ENCODE data around the gene WDR18. TPM values are rescaled to one million over a fixed set of nuclear protein-coding genes. Genes with fewer than 3 reads are reported as not detected.

Gene WDR18
- total and polyA plus RNA-seq, 4 donors = 24.3 to 45.3 (median 37.7) TPM

DNA sequence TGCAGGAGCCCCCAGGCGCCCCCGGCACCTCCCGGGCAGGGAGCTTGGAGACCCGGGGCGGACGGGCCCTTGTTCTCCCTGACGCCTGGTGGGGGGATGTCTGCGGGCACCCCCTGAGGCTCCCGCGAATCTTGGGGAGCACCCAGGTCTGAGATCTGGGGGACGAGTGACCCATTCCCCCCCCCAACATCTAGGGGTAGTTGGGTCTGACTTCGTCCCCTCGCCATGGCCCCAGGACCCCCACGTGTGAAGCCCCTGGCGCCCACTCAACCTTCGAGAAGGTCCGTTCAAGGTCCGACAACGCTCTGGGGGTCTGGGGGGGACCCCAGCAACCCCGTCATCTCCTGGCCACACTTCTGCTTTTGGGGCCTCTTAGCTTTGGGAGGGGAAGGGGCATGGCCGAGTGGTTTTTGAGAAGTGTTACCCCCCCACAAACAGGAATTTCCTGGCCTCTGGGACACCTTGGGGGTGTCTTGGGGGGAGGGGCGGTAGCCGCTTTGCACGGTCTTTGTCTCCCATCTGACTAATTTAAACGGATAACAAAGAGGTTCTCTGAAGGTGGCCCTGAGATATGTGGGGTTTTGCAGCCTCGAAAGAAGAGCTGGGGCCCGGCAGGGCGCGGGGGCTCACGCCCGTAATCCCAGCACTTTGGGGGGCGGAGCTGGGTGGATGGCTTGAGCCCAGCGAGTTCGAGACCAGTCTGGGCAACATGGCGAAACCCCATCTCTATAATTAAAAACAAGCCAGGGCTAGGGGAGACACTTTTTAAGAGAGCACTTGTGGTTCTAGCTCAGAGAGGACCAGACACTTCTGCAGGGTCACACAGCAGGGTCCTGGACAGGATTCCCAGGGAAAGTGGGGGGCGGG is 42.9 kb downstream of the WDR18 start:
- Histone ChIP-seq H3K4me3 (ENCODE audit: low read depth in 1 of 3, low read length in 3 of 3) (peak overlapping the region; percentile 53 to 76 (median 66)), H3K9me3 (ENCODE audit: control insufficient read depth in 4 of 4, low read length in 3 of 4) (no peaks in the 10 kb centered on the region), H3K36me3 (ENCODE audit: control insufficient read depth in 4 of 4, insufficient read depth in 3 of 4, low read depth in 1 of 4, low read length in 3 of 4) (peaks cover 0 to 2% (median 0%) of the 10 kb centered on the region in 4 donors), H3K27ac (ENCODE audit: low read depth in 1 of 2, low read length in 2 of 2) (peak overlapping the region; percentile 76 to 77), H3K27me3 (ENCODE audit: control insufficient read depth in 4 of 4, insufficient read depth in 4 of 4, low read length in 3 of 4) (no peaks in the 10 kb centered on the region), H3K4me1 (ENCODE audit: control insufficient read depth in 4 of 4, insufficient read depth in 4 of 4, low read length in 3 of 4) (peaks cover 4 to 16% (median 5%) of the 10 kb centered on the region in 4 donors), H3K9ac (ENCODE audit: low read depth in 1 of 2, low read length in 2 of 2) (peak overlapping the region; percentile 30 to 69)
- no peak for DNase-seq (ENCODE audit: low spot score)
- 8% methylated on average over 36 of the region's 36 CpGs for WGBS
- TF ChIP-seq MAX (IDR thresholded peaks at IDR 0.05) = no peak
- TF ChIP-seq SP1 (IDR thresholded peaks at IDR 0.05) = no peak
- no peak for TF ChIP-seq GABPA (IDR thresholded peaks at IDR 0.05 in 1 of 2, conservative IDR thresholded peaks at IDR 0.05 in 1 of 2)

- H3K9me3 ChIP-seq (ENCODE audit: control insufficient read depth in 4 of 4, low read length in 3 of 4) = no peaks in the 10 kb centered on the region
- no peaks in the 10 kb centered on the region for H3K27me3 ChIP-seq (ENCODE audit: control insufficient read depth in 4 of 4, insufficient read depth in 4 of 4, low read length in 3 of 4)
- H3K4me1 ChIP-seq (ENCODE audit: control insufficient read depth in 4 of 4, insufficient read depth in 4 of 4, low read length in 3 of 4) = peaks cover 4 to 16% (median 5%) of the 10 kb centered on the region in 4 donors
- H3K36me3 ChIP-seq (ENCODE audit: control insufficient read depth in 4 of 4, insufficient read depth in 3 of 4, low read depth in 1 of 4, low read length in 3 of 4) = peaks cover 4 to 6% (median 5%) of the 10 kb centered on the region in 4 donors
- peak overlapping the region; percentile 43 to 77 for H3K27ac ChIP-seq (ENCODE audit: low read depth in 1 of 2, low read length in 2 of 2)
- TF ChIP-seq REST (IDR thresholded peaks at IDR 0.05) (no peak), RXRA (IDR thresholded peaks at IDR 0.05) (no peak), HNF4A (conservative IDR thresholded peaks at IDR 0.05) (no peak), NR2F2 (IDR thresholded peaks at IDR 0.05) (no peak), FOXA1 (IDR thresholded peaks at IDR 0.05) (no peak), ZBTB33 (IDR thresholded peaks at IDR 0.05) (no peak), RAD21 (IDR thresholded peaks at IDR 0.05) (no peak), TAF1 (conservative IDR thresholded peaks at IDR 0.05) (no peak), YY1 (IDR thresholded peaks at IDR 0.05) (no peak), MAX (IDR thresholded peaks at IDR 0.05) (no peak), SP1 (IDR thresholded peaks at IDR 0.05) (no peak), CTCF (IDR thresholded peaks at IDR 0.05; ENCODE audit: low read depth, low read length, missing input control) (no peak)
- H3K4me3 ChIP-seq (ENCODE audit: low read depth in 1 of 3, low read length in 3 of 3) = peak overlapping the region; percentile 53 to 76 (median 66)
- peak overlapping the region; percentile 22 to 69 for H3K9ac ChIP-seq (ENCODE audit: low read depth in 1 of 2, low read length in 2 of 2)
- DNase-seq (ENCODE audit: low spot score) = no peak
- WGBS = 32% methylated on average over 16 of the region's 16 CpGs
These were observed 43.5 kb downstream of the WDR18 start for GRCh38 chr19:1027650-1028061.
